ENCODE data around the gene RAB31.

Gene RAB31

DNA sequence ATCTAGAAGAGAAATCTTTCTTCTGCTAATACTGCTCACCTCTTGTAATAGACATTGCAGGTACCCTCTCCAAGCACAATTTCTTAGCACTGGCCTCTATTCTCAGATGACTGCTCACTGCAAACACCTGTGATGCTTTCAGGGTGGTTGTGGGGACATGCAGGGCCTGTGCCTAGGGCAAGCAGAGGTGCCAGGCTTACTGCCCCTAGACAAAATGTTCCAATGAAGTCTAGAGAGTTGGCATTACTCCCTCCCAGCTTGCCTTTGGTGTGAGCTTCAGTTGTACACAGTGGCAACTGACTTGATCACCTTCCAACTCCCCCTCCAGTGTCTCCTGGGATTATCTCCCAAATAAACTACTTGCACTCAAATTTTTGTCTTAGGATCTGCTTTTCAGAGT lies 164.7 kb downstream of the RAB31 start:
- H3K36me3 ChIP-seq (replicated peaks) = no peaks in the 10 kb centered on the region
- in situ Hi-C loops (cut with HindIII; ENCODE audit: low pct_ligation_motif_present, low sequenced_read_pairs) = no loop called here
- no peak for DNase-seq

DNA sequence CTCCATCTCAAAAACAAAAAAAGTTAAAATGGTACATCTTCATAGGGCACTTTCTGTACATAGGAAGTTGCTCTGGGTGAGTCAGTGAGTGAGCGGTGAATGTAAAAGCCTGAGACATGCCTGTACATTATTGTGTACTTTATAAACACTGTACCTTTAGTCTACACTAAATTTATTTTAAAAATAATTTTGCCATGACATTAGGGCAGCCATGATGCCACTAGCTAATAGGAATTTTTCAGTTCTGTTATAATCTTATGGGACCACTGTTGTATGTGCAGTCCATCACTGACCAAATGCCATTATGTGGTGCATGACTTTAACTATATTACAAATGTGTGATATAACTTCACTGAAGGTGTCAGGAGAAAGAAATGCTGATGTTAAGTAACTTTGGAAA lies 166.6 kb downstream of the RAB31 start:
- Histone ChIP-seq H3K4me3 (ENCODE audit: low read depth, low read length) (no peak overlapping the region), H3K36me3 (replicated peaks) (no peaks in the 10 kb centered on the region), H3K27ac (no peak overlapping the region), H3K27me3 (replicated peaks) (no peaks in the 10 kb centered on the region)
- TF ChIP-seq, protein P1, sequence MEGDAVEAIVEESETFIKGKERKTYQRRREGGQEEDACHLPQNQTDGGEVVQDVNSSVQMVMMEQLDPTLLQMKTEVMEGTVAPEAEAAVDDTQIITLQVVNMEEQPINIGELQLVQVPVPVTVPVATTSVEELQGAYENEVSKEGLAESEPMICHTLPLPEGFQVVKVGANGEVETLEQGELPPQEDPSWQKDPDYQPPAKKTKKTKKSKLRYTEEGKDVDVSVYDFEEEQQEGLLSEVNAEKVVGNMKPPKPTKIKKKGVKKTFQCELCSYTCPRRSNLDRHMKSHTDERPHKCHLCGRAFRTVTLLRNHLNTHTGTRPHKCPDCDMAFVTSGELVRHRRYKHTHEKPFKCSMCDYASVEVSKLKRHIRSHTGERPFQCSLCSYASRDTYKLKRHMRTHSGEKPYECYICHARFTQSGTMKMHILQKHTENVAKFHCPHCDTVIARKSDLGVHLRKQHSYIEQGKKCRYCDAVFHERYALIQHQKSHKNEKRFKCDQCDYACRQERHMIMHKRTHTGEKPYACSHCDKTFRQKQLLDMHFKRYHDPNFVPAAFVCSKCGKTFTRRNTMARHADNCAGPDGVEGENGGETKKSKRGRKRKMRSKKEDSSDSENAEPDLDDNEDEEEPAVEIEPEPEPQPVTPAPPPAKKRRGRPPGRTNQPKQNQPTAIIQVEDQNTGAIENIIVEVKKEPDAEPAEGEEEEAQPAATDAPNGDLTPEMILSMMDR (IDR thresholded peaks at IDR 0.05; ENCODE audit: low read depth, low read length, missing control alignments) = no peak
- DNase-seq = no peak
- in situ Hi-C loops (cut with HindIII; ENCODE audit: low pct_ligation_motif_present, low sequenced_read_pairs) = no loop called here

More for the DNA sequence above, 164.7 kb downstream of the RAB31 start:
- TF ChIP-seq, protein P1 (IDR thresholded peaks at IDR 0.05; ENCODE audit: low read depth, low read length, missing control alignments) = no peak
- no peaks in the 10 kb centered on the region for H3K27me3 ChIP-seq (replicated peaks)
- no peak overlapping the region for H3K4me3 ChIP-seq (ENCODE audit: low read depth, low read length)
- H3K27ac ChIP-seq = no peak overlapping the region

DNA sequence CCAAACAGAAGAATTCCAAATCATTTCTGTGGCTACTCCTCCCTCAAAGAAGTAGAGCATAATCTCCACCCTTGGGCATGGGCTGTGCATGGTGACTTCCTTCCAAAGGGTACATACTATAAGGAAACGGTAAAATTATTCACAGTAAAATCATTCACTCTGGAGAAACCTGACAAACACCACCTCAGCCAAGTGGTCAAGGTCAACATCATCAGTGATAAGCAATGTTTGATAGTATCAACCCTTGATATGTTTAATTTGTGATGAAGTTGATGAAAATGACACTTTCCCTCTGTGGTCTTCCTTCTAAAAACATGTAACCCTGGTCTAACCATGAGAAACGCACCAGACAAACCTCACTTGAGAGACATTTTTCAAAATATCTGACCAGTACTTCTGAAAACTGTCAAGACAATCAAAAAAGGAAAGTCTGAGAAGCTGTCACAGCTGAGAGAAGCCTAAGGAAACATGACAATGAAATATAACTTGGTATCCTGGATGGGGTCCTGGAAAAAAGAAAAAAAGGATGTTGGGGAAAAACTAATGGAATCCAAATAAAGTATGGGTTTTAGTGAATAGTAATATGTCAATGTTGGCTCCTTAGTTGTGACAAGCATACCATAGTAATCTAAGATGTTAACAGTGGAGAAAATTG lies 168.2 kb downstream of the RAB31 start:
- H3K4me3 ChIP-seq (ENCODE audit: low read depth, low read length) = no peak overlapping the region
- H3K27ac ChIP-seq = peak overlapping the region; percentile 72
- no peaks in the 10 kb centered on the region for H3K27me3 ChIP-seq (replicated peaks)
- TF ChIP-seq, protein P1 (IDR thresholded peaks at IDR 0.05; ENCODE audit: low read depth, low read length, missing control alignments) = no peak
- H3K36me3 ChIP-seq (replicated peaks) = no peaks in the 10 kb centered on the region
- no peak for DNase-seq
- in situ Hi-C loops (cut with HindIII; ENCODE audit: low pct_ligation_motif_present, low sequenced_read_pairs) = no loop called here

DNA sequence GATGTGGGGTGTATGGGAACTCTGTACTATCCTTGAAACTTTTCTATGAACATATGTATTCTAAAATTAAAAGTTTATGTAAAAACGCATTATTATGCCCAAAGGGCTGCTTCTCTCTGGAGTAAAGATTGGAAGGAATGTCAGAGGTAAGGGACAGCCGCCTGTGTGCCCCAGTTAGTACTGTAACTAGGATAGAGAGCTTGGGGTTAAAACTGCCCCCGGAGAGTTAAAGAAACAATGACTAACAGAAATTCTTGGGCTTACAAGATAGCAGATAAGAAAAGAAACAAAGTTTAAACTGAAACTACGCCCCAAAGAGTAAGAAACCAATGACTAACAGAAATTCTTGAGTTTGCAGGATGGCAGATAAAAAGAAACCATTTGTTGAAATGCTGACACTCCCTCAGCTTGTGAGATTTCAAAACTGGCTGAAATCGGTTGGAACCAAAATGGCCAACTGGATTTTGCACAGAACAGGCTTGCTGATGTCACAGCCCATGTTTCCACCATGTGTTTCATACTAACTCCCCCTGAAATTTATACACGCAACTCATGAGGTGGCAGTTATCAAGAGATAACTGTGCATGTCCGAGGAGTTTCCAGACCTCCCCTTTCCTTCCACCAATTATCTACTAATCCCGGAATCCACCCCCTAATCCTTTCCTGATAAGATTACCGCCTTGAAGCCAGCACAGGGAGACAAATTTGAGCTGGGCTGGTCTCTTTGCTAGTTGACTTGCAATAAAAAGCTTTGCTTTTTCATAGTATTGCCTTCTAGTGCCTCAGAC lies 169.0 kb downstream of the RAB31 start:
- Histone ChIP-seq H3K27me3 (replicated peaks) (no peaks in the 10 kb centered on the region), H3K27ac (peak overlapping the region; percentile 72), H3K36me3 (replicated peaks) (no peaks in the 10 kb centered on the region), H3K4me3 (ENCODE audit: low read depth, low read length) (peak overlapping the region; percentile 48)
- in situ Hi-C loops (cut with HindIII; ENCODE audit: low pct_ligation_motif_present, low sequenced_read_pairs) = no loop called here
- TF ChIP-seq, protein P1 (IDR thresholded peaks at IDR 0.05; ENCODE audit: low read depth, low read length, missing control alignments) = no peak
- peak; percentile 92 for DNase-seq

- no peak for DNase-seq
- TF ChIP-seq, protein P1 (IDR thresholded peaks at IDR 0.05; ENCODE audit: low read depth, low read length, missing control alignments) = no peak
- Histone ChIP-seq H3K36me3 (replicated peaks) (no peaks in the 10 kb centered on the region), H3K27ac (peak overlapping the region; percentile 72), H3K27me3 (replicated peaks) (no peaks in the 10 kb centered on the region), H3K4me3 (ENCODE audit: low read depth, low read length) (peak overlapping the region; percentile 48)
- in situ Hi-C loops (cut with HindIII; ENCODE audit: low pct_ligation_motif_present, low sequenced_read_pairs) = no loop called here
Measured at GRCh38 chr18:9877655-9878014, 169.5 kb downstream of the RAB31 start.
